ENCODE results near the gene MRTFB.

The MRTFB gene

DNA sequence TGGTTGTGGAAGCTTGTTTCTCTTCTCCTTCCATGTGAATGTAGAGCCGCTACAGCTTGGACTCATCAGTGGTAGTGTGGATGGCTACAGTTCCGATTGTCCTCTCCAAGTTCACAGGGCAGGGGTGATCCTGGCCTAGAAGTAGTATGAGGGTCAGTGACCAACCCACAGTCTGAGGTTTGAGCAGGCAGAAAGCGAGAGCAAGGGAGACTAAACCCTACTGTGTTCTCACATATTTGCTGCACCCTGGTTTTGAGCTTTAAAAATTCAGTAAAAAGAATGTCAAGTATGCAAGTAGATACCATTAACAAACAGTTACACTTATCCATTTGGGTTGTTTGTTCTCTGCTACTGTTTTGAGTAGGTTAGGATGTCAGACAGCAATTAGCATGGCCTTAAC lies 148.9 kb downstream of the MRTFB start:
- DNase-seq (ENCODE audit: low read depth), result no peak
- H3K4me3 ChIP-seq (ENCODE audit: low read depth, low read length), result no peak overlapping the region
- TF ChIP-seq, protein P1, sequence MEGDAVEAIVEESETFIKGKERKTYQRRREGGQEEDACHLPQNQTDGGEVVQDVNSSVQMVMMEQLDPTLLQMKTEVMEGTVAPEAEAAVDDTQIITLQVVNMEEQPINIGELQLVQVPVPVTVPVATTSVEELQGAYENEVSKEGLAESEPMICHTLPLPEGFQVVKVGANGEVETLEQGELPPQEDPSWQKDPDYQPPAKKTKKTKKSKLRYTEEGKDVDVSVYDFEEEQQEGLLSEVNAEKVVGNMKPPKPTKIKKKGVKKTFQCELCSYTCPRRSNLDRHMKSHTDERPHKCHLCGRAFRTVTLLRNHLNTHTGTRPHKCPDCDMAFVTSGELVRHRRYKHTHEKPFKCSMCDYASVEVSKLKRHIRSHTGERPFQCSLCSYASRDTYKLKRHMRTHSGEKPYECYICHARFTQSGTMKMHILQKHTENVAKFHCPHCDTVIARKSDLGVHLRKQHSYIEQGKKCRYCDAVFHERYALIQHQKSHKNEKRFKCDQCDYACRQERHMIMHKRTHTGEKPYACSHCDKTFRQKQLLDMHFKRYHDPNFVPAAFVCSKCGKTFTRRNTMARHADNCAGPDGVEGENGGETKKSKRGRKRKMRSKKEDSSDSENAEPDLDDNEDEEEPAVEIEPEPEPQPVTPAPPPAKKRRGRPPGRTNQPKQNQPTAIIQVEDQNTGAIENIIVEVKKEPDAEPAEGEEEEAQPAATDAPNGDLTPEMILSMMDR (IDR thresholded peaks at IDR 0.05; ENCODE audit: low read depth, low read length, missing control alignments), result no peak

DNA sequence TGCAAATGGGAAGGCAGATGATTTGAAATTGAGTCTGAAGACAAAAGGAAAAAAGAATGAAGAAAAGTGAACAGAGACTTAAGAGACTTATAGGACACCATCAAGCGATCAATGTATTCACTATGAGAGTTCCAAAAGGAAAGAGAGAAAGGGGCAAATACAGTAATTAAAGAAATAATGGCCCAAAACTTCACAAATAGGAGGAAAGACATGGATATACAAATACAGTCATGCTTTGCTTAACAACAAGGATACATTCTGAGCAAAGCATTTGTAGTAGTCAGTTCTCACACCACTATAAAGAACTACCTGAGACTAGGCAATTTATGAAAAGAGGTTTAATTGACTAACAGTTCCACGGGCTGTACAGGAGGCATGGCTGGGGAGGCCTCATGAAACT lies 152.5 kb downstream of the MRTFB start:
- no peak for DNase-seq (ENCODE audit: low read depth)
- TF ChIP-seq, protein P1 (IDR thresholded peaks at IDR 0.05; ENCODE audit: low read depth, low read length, missing control alignments), result no peak
- no peak overlapping the region for H3K4me3 ChIP-seq (ENCODE audit: low read depth, low read length)

DNA sequence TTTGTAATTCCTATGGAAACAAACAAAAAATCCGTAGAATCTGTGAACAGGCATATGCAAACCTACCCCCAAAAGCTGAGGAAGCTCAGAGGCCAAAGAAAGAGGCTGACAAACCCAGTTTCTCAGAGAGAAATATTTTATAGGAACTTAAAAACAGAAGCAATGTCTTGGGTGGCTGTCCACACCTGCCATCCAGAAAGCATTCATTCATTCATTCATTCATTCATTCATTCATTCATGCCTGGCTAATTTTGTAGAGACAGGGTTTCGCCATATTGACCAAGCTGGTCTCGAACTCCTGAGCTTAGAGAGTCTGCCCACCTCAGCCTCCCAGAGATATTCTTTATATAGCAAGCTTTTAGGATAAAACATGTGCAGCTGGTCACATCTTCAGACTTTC lies 154.3 kb downstream of the MRTFB start:
- no peak for DNase-seq (ENCODE audit: low read depth)
- TF ChIP-seq, protein P1 (IDR thresholded peaks at IDR 0.05; ENCODE audit: low read depth, low read length, missing control alignments), result no peak
- H3K4me3 ChIP-seq (ENCODE audit: low read depth, low read length), result no peak overlapping the region

DNA sequence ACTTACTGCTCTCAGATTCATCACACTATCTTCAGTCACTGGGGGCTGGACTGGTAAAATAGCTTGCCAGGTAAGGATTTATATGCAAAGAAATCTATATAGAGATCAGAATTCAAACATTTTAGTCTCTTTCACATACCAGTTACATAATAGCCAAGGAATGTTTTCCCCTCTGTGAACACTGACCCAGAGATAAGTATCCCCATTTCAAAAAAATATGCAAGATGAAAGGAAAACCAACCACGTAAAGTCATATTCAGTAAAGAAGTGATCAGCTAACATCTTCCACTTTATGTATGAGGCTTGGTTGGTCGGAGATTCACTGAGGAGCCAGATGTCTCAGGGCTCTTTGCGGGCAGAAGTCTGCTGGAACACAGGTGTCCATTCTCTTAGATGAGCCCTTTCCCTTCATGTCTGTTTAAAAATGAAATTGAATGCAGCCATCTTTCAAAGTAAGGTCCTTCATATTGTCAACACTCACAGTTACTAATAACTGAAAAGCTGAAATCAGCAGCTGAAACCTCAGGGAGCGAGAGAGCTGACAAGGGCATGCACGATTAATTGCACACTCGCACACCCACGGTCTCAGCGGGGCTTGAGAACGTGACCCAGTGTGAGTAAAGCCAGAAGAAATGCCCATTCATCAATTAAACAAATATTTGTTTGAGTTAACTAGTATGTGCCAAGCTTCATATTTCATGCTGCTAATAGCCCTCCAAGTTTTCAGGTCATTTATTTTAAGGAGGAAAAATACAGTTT lies 161.2 kb downstream of the MRTFB start:
- no peak overlapping the region for H3K4me3 ChIP-seq (ENCODE audit: low read depth, low read length)
- DNase-seq (ENCODE audit: low read depth), result no peak
- TF ChIP-seq, protein P1 (IDR thresholded peaks at IDR 0.05; ENCODE audit: low read depth, low read length, missing control alignments), result no peak

DNA sequence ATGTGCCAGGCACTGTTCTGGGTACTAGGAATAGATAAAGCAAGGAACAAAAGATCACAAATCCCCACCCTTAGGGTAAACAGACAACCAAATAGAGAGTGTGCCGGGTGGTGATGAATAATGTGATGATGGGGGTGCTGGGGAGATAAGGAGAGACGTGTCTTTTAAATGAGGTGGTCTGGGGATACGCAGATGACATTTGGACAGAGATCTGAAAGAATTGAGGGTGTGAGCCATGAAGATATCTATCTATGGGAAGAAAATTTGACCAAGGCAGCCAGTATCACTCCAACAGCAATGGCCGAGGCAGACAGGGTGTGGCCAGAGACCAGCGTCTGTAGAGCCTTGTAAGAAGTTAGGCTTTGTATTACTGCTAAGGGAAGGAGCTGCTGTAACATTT lies 165.3 kb downstream of the MRTFB start:
- no peak overlapping the region for H3K4me3 ChIP-seq (ENCODE audit: low read depth, low read length)
- TF ChIP-seq, protein P1 (IDR thresholded peaks at IDR 0.05; ENCODE audit: low read depth, low read length, missing control alignments), result no peak
- no peak for DNase-seq (ENCODE audit: low read depth)

DNA sequence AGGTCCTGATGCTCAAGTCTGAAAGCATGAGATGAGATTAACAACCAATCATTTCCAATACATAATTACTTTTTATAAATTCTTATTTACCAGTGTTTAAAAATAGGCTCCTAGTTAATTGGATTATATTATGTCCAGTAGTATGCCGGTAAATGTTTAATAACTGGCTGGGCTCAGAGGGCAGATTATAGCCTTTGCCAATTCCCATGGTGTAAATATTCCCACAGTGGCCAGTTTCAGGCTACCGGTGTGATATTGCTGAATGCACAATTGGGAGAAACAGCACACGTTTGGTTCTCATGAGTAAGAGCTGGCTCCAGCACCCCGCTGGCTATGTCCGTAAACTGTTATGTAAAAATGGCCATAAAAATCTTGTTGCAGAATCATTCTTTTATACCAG lies 167.6 kb downstream of the MRTFB start:
- TF ChIP-seq, protein P1 (IDR thresholded peaks at IDR 0.05; ENCODE audit: low read depth, low read length, missing control alignments), result no peak
- no peak overlapping the region for H3K4me3 ChIP-seq (ENCODE audit: low read depth, low read length)
- DNase-seq (ENCODE audit: low read depth), result no peak

DNA sequence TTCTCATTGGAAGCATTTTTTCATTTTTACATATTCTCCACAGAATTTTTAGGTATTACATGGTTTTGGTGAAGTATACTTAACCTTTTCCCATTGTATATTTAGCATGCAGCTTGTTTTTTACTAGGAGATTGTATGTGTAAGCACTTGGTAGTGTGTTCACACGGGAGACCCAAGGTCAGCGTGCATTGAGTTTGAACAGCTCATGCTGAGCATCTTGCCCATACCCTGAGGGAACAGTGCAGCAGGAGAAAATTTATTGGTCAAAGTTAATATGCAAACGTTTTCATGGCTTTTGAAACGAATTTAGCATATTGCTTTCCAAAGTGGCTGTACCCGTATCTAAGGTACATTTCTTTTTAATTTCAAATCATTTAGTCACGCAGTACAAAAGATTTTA lies 168.7 kb downstream of the MRTFB start:
- no peak overlapping the region for H3K4me3 ChIP-seq (ENCODE audit: low read depth, low read length)
- no peak for DNase-seq (ENCODE audit: low read depth)
- TF ChIP-seq, protein P1 (IDR thresholded peaks at IDR 0.05; ENCODE audit: low read depth, low read length, missing control alignments), result no peak
